ENCODE measurements around the gene GPR146. TPM values are rescaled to one million over a fixed set of nuclear protein-coding genes. Genes with fewer than 3 reads are reported as not detected.
A peak's percentile ranks its signal among the peaks of the same experiment; 100 is the strongest.

Gene GPR146
- total and polyA plus RNA-seq, 2 of the 8 experiments (the other 6 are each of a cell fraction or from before 2014, with no cell fraction given): 1.8 to 2.7 TPM

GRCh38 chr7:1028775-1029636 lies 15.3 kb upstream of the GPR146 start (continued):
- TF ChIP-seq KDM1A (IDR thresholded peaks at IDR 0.05; ENCODE audit: borderline replicate concordance, low read length): peak; percentile 48; the same call in 1 of the 2 replicates
- TF ChIP-seq MAX (IDR thresholded peaks at IDR 0.05): peak; percentile 66
- no peak for TF ChIP-seq JUN (IDR thresholded peaks at IDR 0.05; ENCODE audit: low read depth, low read length)
- no peak for TF ChIP-seq NANOG (IDR thresholded peaks at IDR 0.05; ENCODE audit: insufficient read depth, low read depth, low read length, poor library complexity, severe bottlenecking)
- TF ChIP-seq GABPA (IDR thresholded peaks at IDR 0.05; ENCODE audit: borderline replicate concordance, insufficient read depth, low read length): no peak
- TF ChIP-seq EGR1 (IDR thresholded peaks at IDR 0.05; ENCODE audit: borderline replicate concordance, low read depth, low read length): no peak
- no peak for TF ChIP-seq ATF2 (IDR thresholded peaks at IDR 0.05; ENCODE audit: low read length)
- no peak for TF ChIP-seq SIRT6 (IDR thresholded peaks at IDR 0.05; ENCODE audit: low read length)
- no peak for TF ChIP-seq ATF3 (IDR thresholded peaks at IDR 0.05; ENCODE audit: insufficient read depth, low read depth, low read length)
- TF ChIP-seq SP1 (IDR thresholded peaks at IDR 0.05; ENCODE audit: low read depth, low read length): no peak
- no peak for TF ChIP-seq TAF1 (IDR thresholded peaks at IDR 0.05; ENCODE audit: low read depth, low read length)

Data from H1 (cell line).